ENCODE results near the gene SPOCK1. TPM values are rescaled to one million over a fixed set of nuclear protein-coding genes. Genes with fewer than 3 reads are reported as not detected.

SPOCK1 gene
- total and polyA plus RNA-seq, 8 donors = 0.46 to 15.6 (median 9.2) TPM

- H3K9me3 ChIP-seq = no peaks in the 10 kb centered on the region
- intact Hi-C loops (cut with DNase I; ENCODE audit: low total_unique reads) = no loop called here
- no peaks in the 10 kb centered on the region for H3K4me1 ChIP-seq
- no peak overlapping the region for H3K4me3 ChIP-seq
- no peaks in the 10 kb centered on the region for H3K27me3 ChIP-seq
- no peaks in the 10 kb centered on the region for H3K36me3 ChIP-seq
- no peak for DNase-seq
- no peak overlapping the region for H3K27ac ChIP-seq
- WGBS, 5 donors = 73 to 80% (median 78%) methylated on average over 11 of the region's 11 CpGs
- TF ChIP-seq POLR2AphosphoS5 (IDR thresholded peaks at IDR 0.05) (no peak), POLR2A (IDR thresholded peaks at IDR 0.05) (no peak), EP300 (IDR thresholded peaks at IDR 0.05) (no peak)
Observed at GRCh38 chr5:137105351-137106035, 393.6 kb downstream of the SPOCK1 start.

- Histone ChIP-seq H3K9me3 (no peaks in the 10 kb centered on the region), H3K27me3 (no peaks in the 10 kb centered on the region), H3K27ac (no peak overlapping the region), H3K4me3 (no peak overlapping the region), H3K4me1 (no peaks in the 10 kb centered on the region), H3K36me3 (no peaks in the 10 kb centered on the region)
- no peak for DNase-seq
- TF ChIP-seq EP300 (IDR thresholded peaks at IDR 0.05) = no peak
- TF ChIP-seq CTCF (IDR thresholded peaks at IDR 0.05) = no peak
- TF ChIP-seq POLR2A (IDR thresholded peaks at IDR 0.05) = no peak
- no peak for TF ChIP-seq POLR2AphosphoS5 (IDR thresholded peaks at IDR 0.05)
- intact Hi-C loops (cut with DNase I; ENCODE audit: low total_unique reads) = no loop called here
- 50 to 71% (median 62%) methylated on average over 2 of the region's 2 CpGs for WGBS, 5 donors
Observed at GRCh38 chr5:137101544-137101943, 397.6 kb downstream of the SPOCK1 start.

- no peak overlapping the region for H3K4me3 ChIP-seq
- TF ChIP-seq POLR2A (IDR thresholded peaks at IDR 0.05) (no peak), POLR2AphosphoS5 (IDR thresholded peaks at IDR 0.05) (no peak), CTCF (IDR thresholded peaks at IDR 0.05) (no peak), EP300 (IDR thresholded peaks at IDR 0.05) (no peak)
- 61 to 100% (median 86%) methylated on average over 3 of the region's 3 CpGs for WGBS, 5 donors
Observed at GRCh38 chr5:137099651-137100050, 399.5 kb downstream of the SPOCK1 start.

GRCh38 chr5:137098663-137099062 is 400.5 kb downstream of the SPOCK1 start:
- 84 to 89% (median 87%) methylated on average over 4 of the region's 4 CpGs for WGBS, 5 donors
- TF ChIP-seq CTCF (IDR thresholded peaks at IDR 0.05) (no peak), EP300 (IDR thresholded peaks at IDR 0.05) (no peak), POLR2A (IDR thresholded peaks at IDR 0.05) (no peak), POLR2AphosphoS5 (IDR thresholded peaks at IDR 0.05) (no peak)
- no peak overlapping the region for H3K27ac ChIP-seq
- no peaks in the 10 kb centered on the region for H3K36me3 ChIP-seq
- no peaks in the 10 kb centered on the region for H3K27me3 ChIP-seq
- intact Hi-C loops (cut with DNase I; ENCODE audit: low total_unique reads) = no loop called here
- no peaks in the 10 kb centered on the region for H3K9me3 ChIP-seq
- DNase-seq = no peak
- no peaks in the 10 kb centered on the region for H3K4me1 ChIP-seq
- no peak overlapping the region for H3K4me3 ChIP-seq

More at GRCh38 chr5:137099651-137100050, 399.5 kb downstream of the SPOCK1 start:
- H3K36me3 ChIP-seq = no peaks in the 10 kb centered on the region
- intact Hi-C loops (cut with DNase I; ENCODE audit: low total_unique reads) = no loop called here
- no peak for DNase-seq
- H3K4me1 ChIP-seq = no peaks in the 10 kb centered on the region
- no peak overlapping the region for H3K27ac ChIP-seq
- H3K27me3 ChIP-seq = no peaks in the 10 kb centered on the region
- no peaks in the 10 kb centered on the region for H3K9me3 ChIP-seq

- intact Hi-C loops (cut with DNase I; ENCODE audit: low total_unique reads) = no loop called here
- WGBS, 5 donors = 29 to 61% (median 56%) methylated on average over 1 of the region's 1 CpG
- no peaks in the 10 kb centered on the region for H3K9me3 ChIP-seq
- H3K4me3 ChIP-seq = no peak overlapping the region
- no peak overlapping the region for H3K27ac ChIP-seq
- H3K4me1 ChIP-seq = no peaks in the 10 kb centered on the region
- no peaks in the 10 kb centered on the region for H3K27me3 ChIP-seq
- TF ChIP-seq POLR2AphosphoS5 (IDR thresholded peaks at IDR 0.05) (no peak), EP300 (IDR thresholded peaks at IDR 0.05) (no peak), POLR2A (IDR thresholded peaks at IDR 0.05) (no peak), CTCF (IDR thresholded peaks at IDR 0.05) (no peak)
- DNase-seq = no peak
- H3K36me3 ChIP-seq = no peaks in the 10 kb centered on the region
Observed at GRCh38 chr5:137098238-137098637, 400.9 kb downstream of the SPOCK1 start.

Data from stomach (tissue), 9 donors.